ENCODE data around the gene SEC23B. TPM values are rescaled to one million over a fixed set of nuclear protein-coding genes. Genes with fewer than 3 reads are reported as not detected.
"Not testable (repeated sequence)": the region's sequence is repeated elsewhere in the genome, so short reads cannot be mapped to it uniquely, and the experiment has no call there.

Gene SEC23B
- total RNA-seq, 1 experiment from 2014 or later = 22.0 TPM

DNA sequence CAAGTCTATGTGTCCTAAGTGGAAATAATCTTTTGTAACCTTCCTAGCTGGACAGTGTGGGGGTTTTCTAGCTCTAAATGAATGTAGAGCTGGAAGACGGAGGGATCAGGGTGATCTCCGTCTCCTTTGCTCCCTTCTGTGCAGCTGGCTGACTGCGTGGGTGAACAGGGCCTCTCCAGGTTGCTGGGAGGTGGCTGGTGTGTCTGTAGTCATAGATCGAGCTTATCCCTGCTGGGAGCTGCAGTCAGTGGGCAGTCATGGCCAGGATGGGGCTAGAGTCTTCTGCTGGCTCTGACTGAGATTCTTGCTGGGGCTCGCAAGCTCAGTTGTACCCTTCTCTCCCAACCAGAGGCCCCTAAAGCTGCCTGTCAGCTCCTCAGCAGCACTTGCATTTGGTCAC lies 6.4 kb downstream of the SEC23B start:
- BruUV-seq (replicated peaks) = no TSS peak
- peaks cover 15% of the 10 kb centered on the region for H3K36me3 Mint-ChIP-seq (ENCODE audit: insufficient read depth, unreplicated experiment)
- H3K9me3 Mint-ChIP-seq (ENCODE audit: low read depth, unreplicated experiment) = no peaks in the 10 kb centered on the region
- intact Hi-C loops (cut with micrococcal nuclease; ENCODE audit: unreplicated experiment) = no loop called here
- TF ChIP-seq, protein P1, sequence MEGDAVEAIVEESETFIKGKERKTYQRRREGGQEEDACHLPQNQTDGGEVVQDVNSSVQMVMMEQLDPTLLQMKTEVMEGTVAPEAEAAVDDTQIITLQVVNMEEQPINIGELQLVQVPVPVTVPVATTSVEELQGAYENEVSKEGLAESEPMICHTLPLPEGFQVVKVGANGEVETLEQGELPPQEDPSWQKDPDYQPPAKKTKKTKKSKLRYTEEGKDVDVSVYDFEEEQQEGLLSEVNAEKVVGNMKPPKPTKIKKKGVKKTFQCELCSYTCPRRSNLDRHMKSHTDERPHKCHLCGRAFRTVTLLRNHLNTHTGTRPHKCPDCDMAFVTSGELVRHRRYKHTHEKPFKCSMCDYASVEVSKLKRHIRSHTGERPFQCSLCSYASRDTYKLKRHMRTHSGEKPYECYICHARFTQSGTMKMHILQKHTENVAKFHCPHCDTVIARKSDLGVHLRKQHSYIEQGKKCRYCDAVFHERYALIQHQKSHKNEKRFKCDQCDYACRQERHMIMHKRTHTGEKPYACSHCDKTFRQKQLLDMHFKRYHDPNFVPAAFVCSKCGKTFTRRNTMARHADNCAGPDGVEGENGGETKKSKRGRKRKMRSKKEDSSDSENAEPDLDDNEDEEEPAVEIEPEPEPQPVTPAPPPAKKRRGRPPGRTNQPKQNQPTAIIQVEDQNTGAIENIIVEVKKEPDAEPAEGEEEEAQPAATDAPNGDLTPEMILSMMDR (IDR thresholded peaks at IDR 0.05; ENCODE audit: unreplicated experiment) = no peak
- CTCF ChIA-PET = interaction anchor here (0.5 kb wide), 1 partner anchor 333 kb away, joined by 3 read pairs; no protein-coding TSS in a partner anchor
- no peaks in the 10 kb centered on the region for H3K27me3 Mint-ChIP-seq (ENCODE audit: unreplicated experiment)
- no peak overlapping the region for H3K4me3 Mint-ChIP-seq (ENCODE audit: low read depth, unreplicated experiment)
- H3K4me1 Mint-ChIP-seq (ENCODE audit: low read depth, unreplicated experiment) = no peaks in the 10 kb centered on the region
- H3K27ac Mint-ChIP-seq (ENCODE audit: unreplicated experiment) = no peak overlapping the region
- no peak for DNase-seq

DNA sequence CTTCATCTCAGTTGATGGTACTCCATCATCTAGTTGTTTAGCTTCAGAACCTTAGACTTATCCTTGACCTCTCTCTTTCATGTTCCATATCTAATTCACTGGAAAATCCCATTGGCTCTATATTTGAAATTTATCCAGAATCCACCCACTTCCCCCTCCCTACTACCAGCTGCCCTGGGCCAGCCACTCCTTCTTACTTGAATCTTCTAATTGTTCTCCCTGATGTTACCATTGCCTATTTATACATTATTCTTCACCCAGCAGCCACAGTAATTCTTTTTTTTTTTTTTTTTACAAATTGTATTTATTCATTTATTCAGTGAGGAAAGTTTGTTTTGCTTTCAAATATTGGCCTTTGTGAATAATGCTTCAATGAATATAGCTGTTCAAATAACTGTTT lies 8.2 kb downstream of the SEC23B start:
- Mint-ChIP-seq H3K36me3 (ENCODE audit: insufficient read depth, unreplicated experiment) (peaks cover 13% of the 10 kb centered on the region), H3K4me3 (ENCODE audit: low read depth, unreplicated experiment) (no peak overlapping the region), H3K9me3 (ENCODE audit: low read depth, unreplicated experiment) (no peaks in the 10 kb centered on the region), H3K27me3 (ENCODE audit: unreplicated experiment) (no peaks in the 10 kb centered on the region), H3K27ac (ENCODE audit: unreplicated experiment) (no peak overlapping the region), H3K4me1 (ENCODE audit: low read depth, unreplicated experiment) (no peaks in the 10 kb centered on the region)
- TF ChIP-seq, protein P1 (IDR thresholded peaks at IDR 0.05; ENCODE audit: unreplicated experiment) = no peak
- intact Hi-C loops (cut with micrococcal nuclease; ENCODE audit: unreplicated experiment) = no loop called here
- BruUV-seq (replicated peaks) = no TSS peak
- CTCF ChIA-PET = no interaction called here
- DNase-seq = no peak

DNA sequence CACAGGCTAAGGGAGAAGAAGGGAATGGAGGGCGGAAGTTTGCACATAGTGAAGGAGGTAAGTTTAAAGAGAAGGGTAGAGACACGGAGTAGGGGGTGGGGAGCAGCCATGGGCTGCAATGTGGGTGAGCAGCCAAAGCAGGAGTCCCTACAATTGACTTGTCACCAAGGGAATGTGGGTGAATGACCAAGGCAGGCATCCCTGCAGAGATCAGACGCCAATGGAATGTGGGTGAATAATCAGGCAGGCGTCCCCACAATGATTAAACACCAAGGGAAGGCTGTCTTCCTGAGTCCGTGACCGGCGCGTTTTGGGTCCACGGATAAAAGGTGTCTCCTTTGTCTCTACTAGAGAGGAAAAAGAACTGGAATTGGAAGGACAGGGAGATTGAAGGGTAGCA lies 14.3 kb downstream of the SEC23B start:
- CTCF ChIA-PET; DNase-seq; BruUV-seq (replicated peaks); H3K4me1 Mint-ChIP-seq (ENCODE audit: low read depth, unreplicated experiment); H3K9me3 Mint-ChIP-seq (ENCODE audit: low read depth, unreplicated experiment); H3K36me3 Mint-ChIP-seq (ENCODE audit: insufficient read depth, unreplicated experiment); intact Hi-C loops (cut with micrococcal nuclease; ENCODE audit: unreplicated experiment); H3K4me3 Mint-ChIP-seq (ENCODE audit: low read depth, unreplicated experiment); H3K27ac Mint-ChIP-seq (ENCODE audit: unreplicated experiment); H3K27me3 Mint-ChIP-seq (ENCODE audit: unreplicated experiment): not testable (repeated sequence)

DNA sequence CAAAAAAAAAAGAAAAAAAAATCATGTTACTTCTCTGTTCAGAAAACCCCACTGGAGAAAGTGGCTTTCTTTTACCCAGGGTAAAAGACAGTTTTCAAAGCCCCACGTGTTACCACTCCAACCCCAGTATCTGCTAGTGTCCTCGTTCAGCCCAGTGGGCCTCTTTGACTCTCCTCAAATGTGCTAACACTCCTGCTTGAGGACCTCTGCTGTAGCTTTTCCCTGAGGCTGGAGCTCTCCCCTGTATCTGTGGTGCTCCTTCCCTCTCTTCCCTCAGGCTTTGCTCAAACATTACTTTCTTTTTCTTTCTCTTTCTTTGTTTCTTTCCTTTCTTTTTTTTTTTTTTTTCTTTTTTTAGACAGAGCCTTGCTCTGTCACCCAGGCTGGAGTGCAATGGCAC lies 15.3 kb downstream of the SEC23B start:
- Mint-ChIP-seq H3K36me3 (ENCODE audit: insufficient read depth, unreplicated experiment) (no peaks in the 10 kb centered on the region), H3K27me3 (ENCODE audit: unreplicated experiment) (no peaks in the 10 kb centered on the region), H3K27ac (ENCODE audit: unreplicated experiment) (no peak overlapping the region), H3K4me3 (ENCODE audit: low read depth, unreplicated experiment) (no peak overlapping the region), H3K9me3 (ENCODE audit: low read depth, unreplicated experiment) (no peaks in the 10 kb centered on the region), H3K4me1 (ENCODE audit: low read depth, unreplicated experiment) (no peaks in the 10 kb centered on the region)
- intact Hi-C loops (cut with micrococcal nuclease; ENCODE audit: unreplicated experiment) = no loop called here
- CTCF ChIA-PET = no interaction called here
- no peak for DNase-seq
- TF ChIP-seq, protein P1 (IDR thresholded peaks at IDR 0.05; ENCODE audit: unreplicated experiment) = no peak
- BruUV-seq (replicated peaks) = no TSS peak

DNA sequence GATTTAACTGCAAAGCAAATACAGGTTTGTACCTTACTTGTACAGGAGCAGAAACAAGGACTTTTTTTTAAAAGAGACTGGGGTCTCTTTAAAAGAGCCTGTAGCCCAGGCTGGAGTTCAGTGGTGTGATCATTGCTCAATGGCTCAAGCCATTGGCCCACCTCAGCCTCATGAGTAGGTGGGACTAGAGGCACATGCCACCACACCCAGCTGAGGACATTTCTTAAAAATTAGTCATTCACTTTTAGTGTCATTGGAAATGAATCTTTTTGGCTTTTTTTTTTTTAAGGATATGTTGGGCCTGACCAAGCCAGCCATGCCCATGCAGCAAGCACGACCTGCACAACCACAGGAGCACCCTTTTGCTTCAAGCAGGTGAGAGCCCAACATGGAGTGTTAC lies 16.9 kb downstream of the SEC23B start:
- CTCF ChIA-PET = no interaction called here

DNA sequence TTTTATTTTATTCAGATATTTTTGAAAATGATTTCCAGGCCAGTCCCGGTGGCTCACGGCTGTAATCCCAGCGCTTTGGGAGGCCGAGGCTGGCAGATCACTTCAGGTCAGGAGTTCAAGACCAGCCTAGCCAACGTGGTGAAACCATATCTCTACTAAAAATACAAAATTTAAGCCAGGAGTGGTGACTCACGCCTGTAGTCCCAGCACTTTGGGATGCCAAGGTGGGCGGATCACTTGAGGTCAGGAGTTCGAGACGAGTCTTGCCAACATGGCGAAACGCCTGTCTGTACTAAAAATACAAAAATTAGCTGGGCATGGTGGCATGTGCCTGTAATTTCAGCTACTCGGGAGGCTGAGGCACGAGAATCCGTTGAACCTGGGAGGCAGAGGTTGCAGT lies 19.0 kb downstream of the SEC23B start:
- DNase-seq; H3K27ac Mint-ChIP-seq (ENCODE audit: unreplicated experiment); H3K27me3 Mint-ChIP-seq (ENCODE audit: unreplicated experiment); H3K4me3 Mint-ChIP-seq (ENCODE audit: low read depth, unreplicated experiment); H3K36me3 Mint-ChIP-seq (ENCODE audit: insufficient read depth, unreplicated experiment); BruUV-seq (replicated peaks); intact Hi-C loops (cut with micrococcal nuclease; ENCODE audit: unreplicated experiment); H3K4me1 Mint-ChIP-seq (ENCODE audit: low read depth, unreplicated experiment); H3K9me3 Mint-ChIP-seq (ENCODE audit: low read depth, unreplicated experiment); CTCF ChIA-PET: not testable (repeated sequence)

More for the DNA sequence above, 16.9 kb downstream of the SEC23B start:
- TF ChIP-seq, protein P1 (IDR thresholded peaks at IDR 0.05; ENCODE audit: unreplicated experiment) = no peak
- Mint-ChIP-seq H3K4me3 (ENCODE audit: low read depth, unreplicated experiment) (no peak overlapping the region), H3K27me3 (ENCODE audit: unreplicated experiment) (no peaks in the 10 kb centered on the region), H3K27ac (ENCODE audit: unreplicated experiment) (no peak overlapping the region), H3K36me3 (ENCODE audit: insufficient read depth, unreplicated experiment) (peaks cover 5% of the 10 kb centered on the region), H3K9me3 (ENCODE audit: low read depth, unreplicated experiment) (no peaks in the 10 kb centered on the region), H3K4me1 (ENCODE audit: low read depth, unreplicated experiment) (no peaks in the 10 kb centered on the region)
- no TSS peak for BruUV-seq (replicated peaks)
- intact Hi-C loops (cut with micrococcal nuclease; ENCODE audit: unreplicated experiment) = no loop called here
- DNase-seq = no peak

All from Calu3 (cell line).